Lung microvascular endothelial cell (primary cell): ENCODE measurements around the gene MBNL1. TPM values are rescaled to one million over a fixed set of nuclear protein-coding genes. Genes with fewer than 3 reads are reported as not detected.

ENCODE experiments used
- DNase-seq, 2 donors: peaks; one replicate each; pipeline versions ENCODE4 v3.0.0 to v3.0.0-alpha.2; 2010; ENCODE audit warnings: low read depth in 2 of 2
- total RNA-seq: library from RNA; depleted of rRNA; stranded (reverse); fragments of >200 nt; gene quantifications from 2 replicates; pipeline ENCODE4 v1.2.1, GENCODE V29; 2014

The MBNL1 gene
- total RNA-seq, 1 donor from 2014 or later = 206 TPM

DNA sequence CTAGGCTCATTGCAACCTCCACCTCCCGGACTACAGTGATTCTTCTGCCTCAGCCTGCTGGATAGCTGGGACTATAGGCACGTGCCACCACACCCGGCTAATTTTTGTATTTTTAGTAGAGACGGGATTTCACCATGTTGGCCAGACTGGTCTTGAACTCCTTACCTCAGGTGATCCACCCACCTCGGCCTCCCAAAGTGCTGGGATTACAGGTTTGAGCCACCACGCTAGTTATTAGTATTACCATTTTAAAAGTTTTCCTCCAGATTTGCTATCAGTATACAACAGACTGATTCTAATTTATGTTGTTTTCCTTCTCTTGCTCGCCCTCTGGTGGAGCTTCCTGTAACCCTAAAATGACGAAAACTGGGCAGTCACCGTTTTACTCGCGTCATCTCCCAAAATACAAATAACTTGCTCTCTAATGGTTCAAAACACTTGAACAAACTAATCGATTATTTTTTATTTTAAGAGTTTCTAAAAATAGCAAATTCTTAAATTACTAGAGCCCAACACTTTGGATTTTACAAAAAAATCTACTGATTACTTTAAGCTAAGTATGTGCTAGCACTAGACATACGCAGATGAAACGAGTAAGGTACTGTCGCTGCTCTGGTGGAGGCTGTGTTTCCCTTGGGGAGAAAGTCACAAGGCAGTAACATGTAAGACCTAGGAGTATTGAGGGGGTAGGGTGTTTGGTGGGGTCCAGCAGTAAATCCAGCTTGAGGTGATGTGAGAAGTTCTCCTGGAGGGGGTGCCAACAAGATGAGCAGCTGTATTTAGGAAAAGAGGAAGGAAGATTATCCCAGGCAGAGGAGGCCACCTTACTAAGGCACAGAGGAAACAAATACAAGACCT is 203.3 kb downstream of the MBNL1 start:
- peak; percentile 62 to 74 for DNase-seq

DNA sequence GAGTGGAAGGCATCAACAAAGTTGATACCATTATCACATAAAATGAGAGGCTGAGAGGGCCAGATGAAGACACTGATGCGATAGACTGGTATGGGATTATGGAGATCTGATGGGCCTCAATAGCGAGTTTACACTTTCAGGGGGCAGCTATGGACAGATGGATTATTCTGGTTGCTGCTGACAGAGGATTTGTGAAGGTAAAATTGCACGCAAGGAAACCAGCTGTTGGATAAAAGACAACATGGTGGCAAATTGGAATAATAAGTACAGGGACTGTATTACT is 203.9 kb downstream of the MBNL1 start:
- no peak for DNase-seq

DNA sequence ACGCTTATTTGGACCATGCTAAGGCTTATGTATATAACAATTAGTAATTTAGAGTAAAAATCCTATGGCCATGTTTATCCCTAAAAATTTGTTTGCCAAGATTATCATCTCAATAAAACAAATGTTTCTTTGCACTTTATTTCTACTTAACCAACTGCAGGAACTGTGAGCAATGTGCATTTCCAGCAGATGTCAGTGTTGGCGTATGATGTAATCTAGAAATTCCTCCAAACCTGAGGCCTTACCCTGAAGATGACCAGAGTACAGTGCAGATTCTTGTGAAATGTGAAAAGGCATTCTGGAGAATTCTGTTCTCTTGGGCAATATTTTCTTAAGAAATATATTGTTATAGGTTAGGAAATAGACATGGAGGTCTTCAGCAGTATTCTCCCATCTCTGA is 205.9 kb downstream of the MBNL1 start:
- peak; percentile 59 to 70 for DNase-seq

DNA sequence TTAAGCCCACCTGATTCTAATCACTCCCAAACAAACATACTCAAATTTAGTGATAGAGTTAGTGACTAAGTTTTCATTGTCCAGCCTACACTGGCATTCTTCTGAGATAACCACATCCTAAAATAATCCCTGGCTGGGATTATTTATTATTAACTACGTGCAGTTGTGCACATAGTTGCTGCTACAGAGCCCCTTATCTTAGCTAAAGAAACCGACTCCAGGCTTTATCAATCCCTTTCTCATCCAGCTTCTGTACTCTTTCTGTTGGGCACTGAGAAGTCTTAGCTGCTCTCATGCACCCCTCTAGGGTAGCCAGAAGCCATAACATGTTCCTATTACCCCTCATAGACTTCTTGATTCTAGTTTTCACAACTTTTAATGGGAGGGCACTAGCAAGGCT is 208.7 kb downstream of the MBNL1 start:
- no peak for DNase-seq

DNA sequence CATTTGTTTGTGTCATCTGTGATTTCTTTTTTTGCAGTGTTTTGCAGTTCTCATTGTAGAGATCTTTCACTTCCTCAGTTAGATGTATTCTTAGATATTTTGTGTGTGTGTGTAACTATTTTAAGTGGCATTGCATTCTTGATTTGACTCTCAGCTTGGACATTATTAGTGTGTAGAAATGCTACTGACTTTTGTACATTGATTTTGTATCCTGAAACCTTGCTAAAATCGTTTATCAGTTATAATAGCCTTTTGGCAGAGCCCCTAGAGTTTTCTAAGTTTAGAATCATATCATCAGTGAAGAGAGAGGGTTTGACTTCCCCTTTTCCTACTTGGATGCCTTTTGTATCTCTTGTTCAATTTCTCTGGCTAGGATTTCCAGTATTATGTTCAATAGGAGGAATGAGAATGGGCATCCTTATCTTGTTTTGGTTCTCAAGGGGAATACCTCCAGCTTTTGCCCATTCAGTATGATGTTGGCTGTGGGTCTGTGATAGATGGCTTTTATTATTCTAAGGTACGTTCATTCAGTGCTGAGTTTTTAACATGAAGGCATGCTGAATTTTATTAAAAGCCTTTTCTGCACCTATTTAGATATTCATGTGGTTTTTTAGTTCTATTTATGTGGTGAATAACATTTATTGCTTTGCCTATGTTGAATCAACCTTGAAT is 211.7 kb downstream of the MBNL1 start:
- no peak for DNase-seq

DNA sequence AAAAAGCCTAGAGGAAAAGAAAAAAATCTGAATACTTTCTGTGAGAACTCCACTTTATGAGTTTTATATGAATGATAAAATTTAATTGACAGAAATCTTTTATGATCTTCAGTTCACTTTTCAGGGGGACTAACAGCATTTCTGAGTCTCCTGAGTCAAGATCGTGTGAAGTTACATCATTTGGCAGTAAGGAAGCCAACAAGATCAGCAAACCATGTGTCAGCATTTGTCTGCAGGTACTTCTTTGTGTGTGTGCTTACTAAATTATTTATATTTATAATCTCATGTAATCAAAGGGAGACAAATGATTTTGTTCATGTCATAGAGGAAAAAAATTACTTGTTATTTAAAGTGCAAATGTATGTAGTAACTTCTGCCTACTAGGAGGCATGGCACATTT is 217.6 kb downstream of the MBNL1 start:
- no peak for DNase-seq

DNA sequence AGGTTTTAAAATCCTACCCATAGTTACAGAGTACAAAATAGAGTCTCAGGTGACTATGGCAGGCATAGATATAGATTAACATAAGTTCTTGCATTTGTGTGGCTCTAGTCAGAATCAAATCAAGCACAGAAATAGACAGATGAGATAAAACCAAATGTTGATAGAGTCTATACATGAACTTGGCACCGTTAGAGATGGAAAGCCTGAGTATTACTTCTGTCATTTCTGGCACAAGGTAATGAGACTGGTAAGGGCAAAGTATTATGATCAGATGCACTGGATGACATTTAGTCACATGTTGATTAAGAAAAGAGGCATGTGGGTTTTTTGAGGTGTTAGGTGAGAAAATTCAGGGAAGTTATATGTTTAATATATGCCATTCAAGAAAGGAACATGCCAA is 219.7 kb downstream of the MBNL1 start:
- DNase-seq = no peak

DNA sequence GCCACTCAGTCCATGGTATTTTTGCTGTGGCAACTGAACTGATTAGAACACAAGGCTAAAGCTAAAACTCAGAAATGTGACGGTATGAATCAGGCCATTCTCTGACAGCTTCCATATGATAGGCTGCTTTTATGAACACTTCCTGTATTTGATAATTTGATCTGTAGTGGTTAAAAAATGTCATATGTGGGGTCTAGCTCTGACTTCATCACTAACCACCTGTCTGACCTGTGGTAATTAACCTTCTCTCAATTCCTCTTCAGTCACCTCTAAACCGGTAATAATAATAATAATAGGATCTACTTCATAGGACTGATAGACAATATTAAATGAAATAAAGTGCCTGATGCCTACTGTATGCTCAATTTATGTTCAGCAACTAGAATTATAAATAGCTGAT is 223.2 kb downstream of the MBNL1 start:
- no peak for DNase-seq

DNA sequence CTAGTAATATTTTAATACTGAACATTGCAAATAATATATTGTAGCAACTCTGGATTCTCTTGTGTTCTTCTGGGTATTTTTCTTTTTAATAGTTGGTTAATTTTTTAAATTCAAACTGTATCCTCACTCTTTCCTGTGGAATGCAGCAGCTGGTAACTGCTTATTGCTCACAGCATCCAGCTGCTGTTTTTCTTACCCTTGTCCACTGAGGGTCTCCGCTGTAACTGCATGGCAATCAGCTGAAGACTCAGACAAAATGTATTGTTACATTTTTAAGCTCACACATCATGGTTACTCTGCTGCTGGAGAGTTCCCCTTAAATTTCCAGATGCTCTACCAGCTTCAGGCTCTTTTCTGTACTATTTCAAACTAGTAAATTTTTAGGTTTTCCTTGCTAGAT is 227.6 kb downstream of the MBNL1 start:
- peak in 1 of 2 donors; percentile 23 for DNase-seq

DNA sequence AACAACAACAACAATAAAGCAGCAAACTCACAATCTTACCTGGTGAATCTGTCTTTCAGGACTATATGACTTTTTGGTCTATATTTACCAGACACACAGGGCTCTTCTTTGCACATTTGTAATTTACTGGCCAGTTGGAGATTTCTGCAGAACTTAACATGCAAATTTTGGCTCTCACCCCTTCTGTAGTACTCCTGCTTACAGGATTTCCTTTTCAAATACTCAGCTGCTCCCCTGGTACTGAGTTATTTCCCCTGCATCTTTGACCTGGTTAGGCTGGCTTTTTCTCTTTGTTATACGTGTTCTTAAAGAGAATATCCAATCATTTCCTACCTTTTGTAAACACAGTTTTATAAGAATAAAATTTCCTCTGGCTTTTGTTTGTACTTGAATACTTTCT is 228.0 kb downstream of the MBNL1 start:
- peak in 1 of 2 donors; percentile 25 for DNase-seq

DNA sequence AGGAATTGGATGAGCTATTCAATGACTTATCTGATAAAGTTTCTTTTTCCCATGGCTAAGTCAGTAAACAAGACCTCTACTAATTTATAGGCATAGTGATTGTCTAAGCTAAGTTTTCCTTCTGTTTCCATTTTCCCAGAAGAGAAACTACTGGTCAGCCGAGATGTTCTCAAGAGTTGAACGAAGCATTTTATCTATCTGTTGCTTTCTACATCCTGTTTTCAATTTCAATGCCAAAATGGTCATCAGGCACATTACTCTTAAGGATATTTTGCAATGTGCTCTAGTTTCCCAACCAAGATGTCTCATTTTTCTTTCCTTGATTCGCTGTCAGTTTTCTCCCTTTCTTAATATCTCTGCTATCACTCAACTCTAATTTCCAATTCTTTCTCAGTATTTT is 228.7 kb downstream of the MBNL1 start:
- peak in 1 of 2 donors; percentile 75 for DNase-seq

DNA sequence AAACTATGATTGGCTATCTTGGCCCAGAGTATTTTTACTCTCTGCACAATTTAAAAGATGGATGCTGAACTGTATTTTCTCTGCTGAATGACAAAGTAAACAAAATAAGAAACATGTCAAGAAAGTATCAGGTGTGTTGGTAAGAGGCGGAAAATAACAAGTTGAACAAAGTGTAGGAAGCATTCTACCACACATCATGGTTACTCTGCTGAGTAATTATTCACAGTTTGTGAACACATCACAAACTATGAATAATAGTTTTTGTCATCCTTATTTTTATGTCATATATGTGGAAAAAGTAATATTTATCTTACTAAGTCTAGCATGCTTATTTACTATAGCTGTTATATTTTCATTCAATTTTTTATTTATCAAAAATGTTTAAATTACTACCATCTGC is 229.2 kb downstream of the MBNL1 start:
- no peak for DNase-seq

DNA sequence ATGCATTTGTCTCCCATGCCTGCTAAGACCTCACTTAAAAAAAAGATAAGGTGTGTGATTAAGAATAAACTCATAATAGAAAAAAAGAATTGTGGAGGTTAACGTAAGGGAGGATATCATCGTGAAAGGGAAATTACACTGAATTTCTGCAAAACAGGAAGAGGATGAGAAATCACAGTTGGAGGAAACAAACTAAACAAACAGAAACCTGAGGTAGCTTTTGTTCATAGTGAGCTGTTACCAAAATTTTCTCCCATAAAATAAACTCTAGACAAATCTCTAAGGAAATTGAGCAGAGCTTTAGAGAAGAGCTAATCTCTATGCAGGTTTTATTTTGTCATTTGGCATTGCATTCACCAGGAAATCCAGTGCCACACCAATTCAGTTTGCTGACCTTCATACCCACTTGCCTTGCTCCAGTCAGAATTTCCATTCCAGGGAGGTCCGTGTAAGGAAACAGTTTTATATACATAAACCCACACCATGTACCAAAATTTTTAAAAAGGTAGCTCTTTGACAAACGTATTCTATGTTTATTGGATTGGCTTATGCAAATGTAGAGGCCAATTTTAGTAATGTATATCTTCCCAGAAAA is 231.2 kb downstream of the MBNL1 start:
- DNase-seq = peak; percentile 70 to 82

DNA sequence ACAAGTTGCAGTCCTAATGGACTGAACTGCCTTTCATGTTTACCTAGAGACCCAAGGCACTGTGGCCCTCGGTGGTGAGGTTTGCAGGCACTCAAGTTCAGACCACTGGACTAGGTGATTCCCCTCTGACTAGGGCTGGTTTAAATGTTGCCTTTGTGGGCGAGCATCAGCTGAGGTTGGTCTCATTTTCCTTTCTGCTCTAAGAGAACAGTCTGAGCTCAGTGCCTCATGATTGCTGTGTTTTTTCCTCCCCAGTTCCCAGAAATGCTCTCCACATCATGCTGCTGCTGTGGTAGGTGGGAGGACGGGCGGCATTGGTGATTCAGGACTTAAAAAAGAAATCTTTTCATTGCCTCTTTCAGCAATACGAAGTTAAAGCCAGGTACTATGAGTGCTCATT is 237.2 kb downstream of the MBNL1 start:
- DNase-seq = no peak

DNA sequence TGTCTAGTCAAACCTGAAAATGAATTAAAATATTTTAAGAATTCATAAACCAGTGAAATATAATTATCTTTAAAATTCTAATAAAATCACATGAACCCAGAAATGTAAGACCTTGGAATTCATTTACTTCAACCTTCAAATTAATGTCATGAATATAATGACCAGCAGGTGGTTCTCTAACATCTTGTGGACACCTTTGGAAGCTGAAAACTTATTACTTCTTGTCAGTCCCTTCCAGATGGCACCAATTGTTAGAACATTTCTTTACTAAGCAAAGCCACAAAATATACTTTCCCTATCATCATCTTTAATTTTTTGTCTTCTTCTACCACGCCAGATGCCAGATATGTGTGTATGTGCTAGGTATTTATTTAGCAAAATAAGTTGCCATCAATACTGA is 240.0 kb downstream of the MBNL1 start:
- DNase-seq = no peak

DNA sequence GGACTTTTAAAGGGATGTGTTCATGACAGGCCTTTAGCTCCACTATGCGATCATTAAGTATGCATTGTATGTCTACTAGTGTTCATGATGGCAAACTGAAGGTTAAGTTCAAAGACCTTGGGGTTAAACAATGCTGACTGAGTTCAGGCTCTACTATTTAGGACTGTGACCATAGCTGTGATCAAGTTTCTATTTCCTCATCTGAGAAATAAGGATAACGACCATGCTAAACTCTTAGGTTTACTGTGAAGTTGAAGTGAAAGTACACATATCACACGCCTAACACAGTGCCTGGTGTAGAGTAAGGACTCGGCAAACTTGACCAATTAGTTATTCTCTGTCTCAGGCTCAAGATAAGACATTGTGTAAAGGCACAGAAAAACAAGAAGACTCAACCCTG is 243.2 kb downstream of the MBNL1 start:
- DNase-seq = no peak

DNA sequence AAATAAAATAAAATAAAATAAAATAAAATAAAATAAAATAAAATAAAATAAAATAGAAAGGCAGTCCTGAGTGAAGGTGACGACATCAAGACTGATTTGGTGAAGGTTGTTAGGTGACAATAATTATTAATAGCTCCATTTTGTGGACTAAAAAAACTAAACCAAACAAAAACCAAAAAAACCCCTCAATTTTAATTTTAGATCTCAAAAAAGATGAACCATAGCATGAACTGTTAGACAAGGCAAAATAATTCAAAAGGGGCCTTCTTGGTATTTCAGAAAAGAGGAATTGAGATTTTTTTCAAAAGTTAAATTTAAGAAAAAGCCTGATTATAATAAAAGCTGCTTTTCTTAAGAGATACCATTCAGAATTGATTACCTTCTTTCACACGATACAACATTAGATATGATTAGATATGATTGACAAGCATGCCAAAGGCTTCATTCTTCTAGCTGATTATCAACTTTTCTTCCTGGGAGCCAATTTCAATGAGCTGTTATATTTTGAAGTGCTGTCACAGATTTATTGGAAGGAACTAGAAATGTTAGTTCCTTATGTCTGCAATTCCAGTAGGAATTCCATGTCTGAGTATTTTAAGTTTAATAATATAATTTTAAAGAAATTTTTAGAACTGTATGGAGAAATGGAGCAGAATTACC is 244.7 kb downstream of the MBNL1 start:
- no peak for DNase-seq
